SK-N-SH treated with all-trans-retinoic acid at 6 μM for 48 hours (cell line): ENCODE measurements around the gene P2RY14.

Experiments
- ATAC-seq: fragments of 200-7000 bp; cut with Tn5 transposase; 3 replicates; pipeline ENCODE4 v1.9.1; 2020; ENCODE audit warnings: mild to moderate bottlenecking, moderate library complexity
- ARNTL ChIP-seq: fragments of 450-650 bp; formaldehyde crosslinking; IDR thresholded peaks from 2 replicates; pipeline ENCODE4 v1.5.0; 2020; ENCODE audit warnings: low read depth, mild to moderate bottlenecking, moderate library complexity, borderline replicate concordance
- BACH2 ChIP-seq: fragments of 250-450 bp; sonication (Bioruptor Pico); IDR thresholded peaks from 2 replicates; pipeline ENCODE4 v1.9.0; 2021; ENCODE audit warnings: mild to moderate bottlenecking, borderline replicate concordance
- CREB5 ChIP-seq: fragments of 250-450 bp; sonication (Bioruptor Pico); IDR thresholded peaks from 2 replicates; pipeline ENCODE4 v1.5.1; 2020; ENCODE audit warnings: low read depth, mild to moderate bottlenecking, moderate library complexity
- CSDC2 ChIP-seq: fragments of 250-450 bp; sonication (Bioruptor Pico); IDR thresholded peaks from 2 replicates; pipeline ENCODE4 v1.5.0; 2020; ENCODE audit warnings: mild to moderate bottlenecking, moderate library complexity
- CSRNP3 ChIP-seq: fragments of 250-450 bp; sonication (Bioruptor Pico); IDR thresholded peaks from 2 replicates; pipeline ENCODE4 v1.5.1; 2021; ENCODE audit warnings: mild to moderate bottlenecking, moderate library complexity
- GLIS3 ChIP-seq: fragments of 250-450 bp; sonication (Bioruptor Pico); IDR thresholded peaks from 2 replicates; pipeline ENCODE4 v1.5.0; 2020; ENCODE audit warnings: mild to moderate bottlenecking, moderate library complexity
- ISL1 ChIP-seq: fragments of 250-450 bp; sonication (Bioruptor Pico); IDR thresholded peaks from 2 replicates; pipeline ENCODE4 v2.1.2; 2022; ENCODE audit warnings: mild to moderate bottlenecking, moderate library complexity
- OSR1 ChIP-seq: fragments of 250-450 bp; sonication (Bioruptor Pico); IDR thresholded peaks from 2 replicates; pipeline ENCODE4 v1.8.0; 2022; ENCODE audit warnings: moderate library complexity, mild to moderate bottlenecking, inconsistent platforms
- PATZ1 ChIP-seq: fragments of 250-450 bp; sonication (Bioruptor Pico); IDR thresholded peaks from 2 replicates; pipeline ENCODE4 v1.8.0; 2020; ENCODE audit warnings: mild to moderate bottlenecking, moderate library complexity, borderline replicate concordance
- POU6F1 ChIP-seq: fragments of 250-450 bp; sonication (Bioruptor Pico); IDR thresholded peaks from 2 replicates; pipeline ENCODE4 v1.8.0; 2021; ENCODE audit warnings: low read depth, mild to moderate bottlenecking, moderate library complexity, borderline replicate concordance
- PPARA ChIP-seq: fragments of 250-450 bp; sonication (Bioruptor Pico); IDR thresholded peaks from 2 replicates; pipeline ENCODE4 v1.5.0; 2020; ENCODE audit warnings: mild to moderate bottlenecking, borderline replicate concordance
- RARB ChIP-seq: fragments of 250-450 bp; sonication (Bioruptor Pico); IDR thresholded peaks from 2 replicates; pipeline ENCODE4 v1.8.0; 2021; ENCODE audit warnings: mild to moderate bottlenecking, moderate library complexity
- SNAI2 ChIP-seq: fragments of 250-450 bp; sonication (Bioruptor Pico); IDR thresholded peaks from 2 replicates; pipeline ENCODE4 v1.5.0; 2020; ENCODE audit warnings: mild to moderate bottlenecking, moderate library complexity
- TCF4 ChIP-seq: fragments of 250-450 bp; sonication (Bioruptor Pico); IDR thresholded peaks from 2 replicates; pipeline ENCODE4 v1.8.0; 2021; ENCODE audit warnings: mild to moderate bottlenecking, moderate library complexity, borderline replicate concordance
- ZC3H10 ChIP-seq: fragments of 250-450 bp; sonication (Bioruptor Pico); IDR thresholded peaks from 2 replicates; pipeline ENCODE4 v1.5.1; 2021; ENCODE audit warnings: mild to moderate bottlenecking, moderate library complexity
- ZFP3 ChIP-seq: fragments of 250-450 bp; sonication (Bioruptor Pico); IDR thresholded peaks from 2 replicates; pipeline ENCODE4 v1.5.0; 2020; ENCODE audit warnings: mild to moderate bottlenecking, moderate library complexity
- ZFP30 ChIP-seq: fragments of 450-650 bp; formaldehyde crosslinking; IDR thresholded peaks from 2 replicates; pipeline ENCODE4 v1.5.0; 2022; ENCODE audit warnings: mild to moderate bottlenecking, moderate library complexity
- ZNF565 ChIP-seq: fragments of 450-650 bp; formaldehyde crosslinking; conservative IDR thresholded peaks from 2 replicates; pipeline ENCODE4 v1.5.0; 2020; ENCODE audit warnings: low read depth, mild to moderate bottlenecking, moderate library complexity
- ZNF70 ChIP-seq: fragments of 450-650 bp; formaldehyde crosslinking; IDR thresholded peaks from 2 replicates; pipeline ENCODE4 v1.5.0; 2020; ENCODE audit warnings: mild to moderate bottlenecking, moderate library complexity
- ZNF8 ChIP-seq: fragments of 450-650 bp; formaldehyde crosslinking; IDR thresholded peaks from 2 replicates; pipeline ENCODE4 v1.5.0; 2020; ENCODE audit warnings: mild to moderate bottlenecking, moderate library complexity

The P2RY14 gene

GRCh38 chr3:151285940-151286339 is 7.6 kb upstream of the P2RY14 start:
- TF ChIP-seq ISL1 (CRISPR knock-in tag) (no peak), CSDC2 (CRISPR knock-in tag) (no peak), CREB5 (CRISPR knock-in tag) (no peak), TCF4 (no peak)
- TF ChIP-seq, all 23 proteins: peak for 0
- ATAC-seq, result no peak

GRCh38 chr3:151283907-151284461 is 5.6 kb upstream of the P2RY14 start:
- no peak for ATAC-seq
- TF ChIP-seq CSDC2 (CRISPR knock-in tag) (no peak), ZNF565 (CRISPR knock-in tag) (no peak), ZNF8 (no peak), TCF4 (no peak), ISL1 (CRISPR knock-in tag) (0 out of 2 replicates have a peak, but pooled peaks have one; percentile 21), ZNF70 (no peak), CSRNP3 (no peak)
- TF ChIP-seq, all 23 proteins: peak for 1

- no peak for ATAC-seq
- TF ChIP-seq CSDC2 (CRISPR knock-in tag) (no peak), ZC3H10 (no peak), ZNF8 (no peak), GLIS3 (CRISPR knock-in tag) (no peak), PATZ1 (CRISPR knock-in tag) (no peak), ZFP30 (no peak), BACH2 (CRISPR knock-in tag) (no peak), ZFP3 (no peak), RARB (CRISPR knock-in tag) (no peak), SNAI2 (no peak), ZNF70 (no peak), OSR1 (CRISPR knock-in tag) (no peak), ARNTL (CRISPR knock-in tag) (no peak), ISL1 (CRISPR knock-in tag) (no peak), POU6F1 (CRISPR knock-in tag) (no peak), ZNF565 (CRISPR knock-in tag) (no peak), CSRNP3 (no peak), CREB5 (CRISPR knock-in tag) (no peak)
These were observed 5.0 kb upstream of the P2RY14 start for GRCh38 chr3:151283387-151283786.

GRCh38 chr3:151282921-151283320 is 4.6 kb upstream of the P2RY14 start:
- ATAC-seq, result peak; percentile 86
- TF ChIP-seq PATZ1 (CRISPR knock-in tag) (no peak), ISL1 (CRISPR knock-in tag) (no peak), POU6F1 (CRISPR knock-in tag) (no peak), RARB (CRISPR knock-in tag) (no peak), TCF4 (no peak), PPARA (CRISPR knock-in tag) (no peak), CREB5 (CRISPR knock-in tag) (no peak), ZFP30 (no peak), GLIS3 (CRISPR knock-in tag) (no peak), ZFP3 (no peak)
